Measurements from ENCODE around the gene ERFE.
"Not testable (repeated sequence)": the region's sequence is repeated elsewhere in the genome, so short reads cannot be mapped to it uniquely, and the experiment has no call there.

The ERFE gene, protein sequence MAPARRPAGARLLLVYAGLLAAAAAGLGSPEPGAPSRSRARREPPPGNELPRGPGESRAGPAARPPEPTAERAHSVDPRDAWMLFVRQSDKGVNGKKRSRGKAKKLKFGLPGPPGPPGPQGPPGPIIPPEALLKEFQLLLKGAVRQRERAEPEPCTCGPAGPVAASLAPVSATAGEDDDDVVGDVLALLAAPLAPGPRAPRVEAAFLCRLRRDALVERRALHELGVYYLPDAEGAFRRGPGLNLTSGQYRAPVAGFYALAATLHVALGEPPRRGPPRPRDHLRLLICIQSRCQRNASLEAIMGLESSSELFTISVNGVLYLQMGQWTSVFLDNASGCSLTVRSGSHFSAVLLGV

DNA sequence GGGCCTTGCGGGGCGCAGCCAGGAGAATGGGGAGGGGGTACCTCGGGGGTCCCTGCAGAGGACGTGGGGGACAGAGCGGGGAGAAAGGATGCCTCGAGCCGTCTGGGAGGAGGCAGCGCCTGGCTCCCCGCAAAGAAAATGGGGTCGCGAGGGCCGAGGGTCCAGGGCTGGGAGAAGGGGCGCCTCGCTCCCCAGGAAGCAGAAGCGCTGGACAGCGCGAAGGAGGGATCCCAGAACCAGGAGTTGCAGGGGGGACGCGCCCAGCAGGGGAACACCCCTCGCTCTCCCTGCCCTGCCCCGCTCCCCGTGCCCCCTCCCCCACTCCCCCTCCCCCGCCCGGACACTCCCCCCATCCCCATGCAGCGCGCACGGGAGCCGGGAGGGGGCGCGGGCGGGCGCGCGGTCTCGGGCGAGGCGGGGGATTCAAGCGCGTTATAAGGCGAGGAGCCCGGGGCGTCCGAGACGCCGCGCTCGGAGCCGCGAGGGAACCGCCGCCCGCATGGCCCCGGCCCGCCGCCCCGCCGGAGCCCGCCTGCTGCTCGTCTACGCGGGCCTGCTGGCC, at the start of gene ERFE:
TSS of gene ERFE (plus strand) at position 462 of the 562 bp plus-strand sequence. CDS start at position 500, 38 bp downstream.
- DNase-seq (ENCODE audit: low spot score), result peak; percentile 20

GRCh38 chr2:238113611-238114010, 45.2 kb upstream of the ERFE start:
- no peak for DNase-seq (ENCODE audit: low spot score)

DNA sequence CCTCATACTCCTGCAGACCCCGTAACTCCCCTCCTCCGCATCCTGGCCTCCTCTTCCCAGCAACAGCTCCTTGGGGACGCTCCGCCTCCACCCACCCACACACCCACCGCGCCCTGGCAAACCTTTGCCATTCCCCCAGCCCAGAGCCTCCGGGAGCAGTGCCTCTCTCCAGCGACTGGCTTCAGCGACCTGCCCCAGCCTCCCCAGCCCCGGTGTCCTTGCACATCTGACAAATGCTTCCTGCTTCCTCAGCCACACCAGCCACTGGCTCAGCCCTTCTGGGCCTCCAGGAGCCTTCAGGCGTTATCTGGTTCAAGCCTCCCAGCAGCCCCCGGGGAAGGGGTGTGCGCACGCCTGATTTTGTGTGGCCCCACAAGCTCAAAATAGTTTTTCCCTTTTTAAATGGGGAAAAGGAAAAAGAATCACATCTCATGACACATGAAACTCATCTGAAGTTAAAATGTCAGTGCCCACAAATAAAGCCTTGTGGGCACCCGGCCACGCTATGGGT, 44.4 kb upstream of the ERFE start:
- no peak for DNase-seq (ENCODE audit: low spot score)

- no peak for DNase-seq (ENCODE audit: low spot score)
These were observed 43.7 kb upstream of the ERFE start for GRCh38 chr2:238114851-238115660.

DNA sequence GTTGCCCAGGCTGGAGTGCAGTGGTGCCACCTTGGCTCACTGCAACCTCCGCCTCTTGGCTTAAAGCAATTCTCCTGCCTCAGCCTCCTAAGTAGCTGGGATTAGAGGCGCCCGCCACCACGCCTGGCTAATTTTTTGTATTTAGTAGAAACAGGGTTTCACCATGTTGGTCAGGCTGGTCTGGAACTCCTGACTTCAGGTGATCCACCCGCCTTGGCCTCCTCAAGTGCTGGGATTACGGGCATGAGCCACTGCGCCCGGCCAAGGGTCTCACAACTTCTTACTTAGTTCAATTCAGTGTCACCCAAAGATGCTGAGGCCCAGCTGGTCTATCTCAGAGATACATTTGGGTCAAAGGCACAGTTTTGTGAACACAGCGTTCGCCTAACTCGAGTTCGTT, 43.1 kb upstream of the ERFE start:
- not testable (repeated sequence) for DNase-seq (ENCODE audit: low spot score)

DNA sequence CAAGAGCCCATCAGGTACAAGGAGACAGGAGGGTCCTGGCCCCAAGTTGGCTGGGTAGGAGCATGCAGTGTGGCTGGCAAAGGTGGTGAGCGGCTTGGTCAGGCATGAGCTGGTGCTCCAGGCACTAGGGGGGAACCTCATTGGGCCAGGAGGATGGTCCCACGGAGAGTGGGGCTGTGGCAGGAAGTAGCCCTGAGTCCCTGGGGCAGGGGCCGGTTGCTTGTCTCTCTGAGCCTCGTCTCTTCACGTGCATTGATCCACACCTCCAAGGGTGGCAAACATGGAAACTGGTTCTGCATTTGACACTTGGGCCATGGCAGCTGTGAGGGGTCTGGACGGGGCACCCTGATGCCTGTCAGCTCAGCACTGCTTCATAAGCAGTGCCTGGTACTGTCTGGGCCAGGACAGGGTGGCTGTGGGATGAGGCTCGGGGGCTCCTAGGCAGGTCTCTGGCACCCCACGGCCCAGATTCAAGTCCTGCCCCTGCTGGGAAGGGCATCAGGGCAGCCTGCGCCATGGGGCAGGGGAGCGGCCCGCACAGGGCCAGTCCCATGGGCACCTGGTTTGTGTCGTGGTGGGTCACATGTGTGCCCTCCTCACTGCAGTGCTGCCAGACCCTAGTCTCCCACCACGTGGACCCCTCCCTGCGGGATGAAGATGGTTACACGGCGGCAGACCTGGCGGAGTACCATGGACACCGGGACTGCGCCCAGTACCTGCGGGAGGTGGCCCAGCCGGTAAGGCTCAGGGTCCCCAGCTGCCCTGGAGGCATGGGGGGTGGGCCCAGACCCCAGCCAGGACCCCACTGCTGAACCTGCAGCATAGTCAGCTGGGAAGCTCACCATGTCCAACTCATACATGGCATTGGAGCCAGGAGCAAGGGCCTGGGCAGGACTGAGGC, 42.2 kb upstream of the ERFE start:
- DNase-seq (ENCODE audit: low spot score), result no peak

GRCh38 chr2:238117199-238118154, 41.3 kb upstream of the ERFE start:
- DNase-seq (ENCODE audit: low spot score), result no peak

GRCh38 chr2:238119756-238120462, 38.9 kb upstream of the ERFE start:
- DNase-seq (ENCODE audit: low spot score), result no peak

DNA sequence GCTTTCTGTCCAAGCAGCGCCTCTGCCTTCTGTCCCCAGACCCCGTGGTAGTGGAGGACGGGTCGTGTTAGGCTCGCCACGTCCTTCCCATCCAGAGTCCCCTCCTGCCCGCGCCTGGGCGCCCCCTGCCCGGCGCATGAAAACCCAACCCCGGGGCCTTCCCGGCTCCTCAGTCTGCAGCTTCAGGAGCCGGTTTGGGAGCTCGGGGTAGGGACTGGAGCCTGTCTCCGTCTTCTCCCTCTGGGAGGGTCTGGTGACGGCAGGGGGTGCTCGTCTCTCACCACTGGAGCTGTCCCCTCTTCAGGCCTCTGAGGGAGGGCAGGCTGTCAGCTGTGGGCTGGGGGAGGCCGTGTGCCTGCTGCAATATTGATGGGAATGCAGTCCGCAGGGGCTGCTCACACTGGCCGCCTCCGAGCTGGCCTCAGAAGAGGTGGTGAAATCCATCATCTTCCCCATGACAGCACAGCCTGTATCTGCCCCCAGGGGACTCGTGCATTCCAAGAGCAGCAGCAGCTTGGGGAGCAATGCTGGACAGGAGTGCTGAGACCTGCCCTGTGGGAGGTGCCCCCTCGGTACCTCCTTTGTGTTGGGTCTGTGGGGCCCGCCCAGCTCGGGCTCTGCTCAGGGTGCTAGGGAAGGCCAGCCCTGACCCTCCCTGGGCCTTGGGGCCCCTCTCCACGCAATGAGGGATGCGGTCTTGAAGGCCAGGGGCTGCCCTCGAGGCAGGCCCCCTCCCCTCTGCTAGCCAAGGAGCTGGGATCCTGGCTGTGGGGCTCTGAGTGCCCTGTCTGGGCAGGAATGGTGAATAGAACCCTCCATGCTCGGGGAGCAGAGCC, 38.1 kb upstream of the ERFE start:
- DNase-seq (ENCODE audit: low spot score), result no peak

DNA sequence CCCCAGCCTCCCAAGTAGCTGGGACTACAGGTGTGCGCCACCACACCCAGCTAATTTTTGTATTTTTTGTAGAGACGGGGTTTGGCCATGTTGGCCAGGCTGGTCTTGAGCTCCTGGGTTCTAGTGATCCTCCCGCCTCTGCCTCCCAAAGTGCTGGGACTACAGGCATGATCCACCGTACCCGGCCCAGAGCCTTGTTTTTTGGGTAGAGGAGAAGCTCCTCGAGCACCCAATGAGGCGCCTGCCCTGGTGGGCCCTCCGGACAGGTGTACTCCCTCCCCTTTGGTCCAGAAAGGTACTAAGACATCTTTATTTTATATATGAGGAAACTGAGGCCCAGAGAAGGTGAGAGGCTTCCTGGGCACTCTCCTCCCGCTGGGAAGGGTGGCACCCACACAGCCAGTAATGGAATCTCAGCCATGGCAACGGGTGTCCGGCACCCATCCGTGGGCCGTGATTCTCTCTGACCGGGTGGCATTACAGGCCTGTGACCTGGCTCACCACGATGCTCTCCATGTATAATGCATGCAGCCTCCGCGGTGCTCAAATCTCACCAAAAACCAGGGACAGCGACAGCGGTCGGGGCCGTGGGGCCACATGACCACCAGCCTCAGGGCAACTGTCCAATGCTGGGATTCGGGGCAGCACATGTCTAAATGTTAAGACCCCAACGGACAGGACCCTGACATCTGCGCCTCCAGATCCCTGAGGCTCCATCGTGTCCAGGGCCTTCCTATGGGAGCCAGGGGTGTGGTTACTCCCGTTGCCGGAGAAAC, 37.1 kb upstream of the ERFE start:
- no peak for DNase-seq (ENCODE audit: low spot score)

GRCh38 chr2:238122287-238123217, 36.2 kb upstream of the ERFE start:
- DNase-seq (ENCODE audit: low spot score), result no peak

GRCh38 chr2:238123218-238123971, 35.4 kb upstream of the ERFE start:
- DNase-seq (ENCODE audit: low spot score), result no peak

DNA sequence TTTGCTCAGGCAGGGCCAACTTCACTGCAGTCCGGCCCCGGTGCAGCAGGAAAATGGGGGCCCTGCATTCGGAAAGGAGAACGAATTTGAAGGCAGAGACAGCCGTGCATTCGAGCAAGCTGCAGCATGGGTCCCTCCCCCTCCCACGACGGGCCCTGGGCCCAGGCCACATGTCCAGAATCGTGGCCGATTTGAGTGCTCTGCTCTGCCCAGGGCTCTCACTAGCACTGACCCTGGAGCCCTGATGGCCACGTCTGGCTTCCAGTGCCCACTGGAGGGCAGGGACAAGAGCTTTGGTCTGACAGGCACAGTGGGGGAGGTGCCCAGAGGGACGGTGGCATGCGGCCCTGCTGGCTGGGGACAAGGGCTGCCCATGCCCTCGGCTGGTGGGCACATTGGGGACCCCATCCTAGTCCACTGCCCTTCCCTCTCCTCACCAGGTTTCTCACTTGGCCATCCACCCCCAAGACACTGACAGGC, 34.7 kb upstream of the ERFE start:
- no peak for DNase-seq (ENCODE audit: low spot score)

DNA sequence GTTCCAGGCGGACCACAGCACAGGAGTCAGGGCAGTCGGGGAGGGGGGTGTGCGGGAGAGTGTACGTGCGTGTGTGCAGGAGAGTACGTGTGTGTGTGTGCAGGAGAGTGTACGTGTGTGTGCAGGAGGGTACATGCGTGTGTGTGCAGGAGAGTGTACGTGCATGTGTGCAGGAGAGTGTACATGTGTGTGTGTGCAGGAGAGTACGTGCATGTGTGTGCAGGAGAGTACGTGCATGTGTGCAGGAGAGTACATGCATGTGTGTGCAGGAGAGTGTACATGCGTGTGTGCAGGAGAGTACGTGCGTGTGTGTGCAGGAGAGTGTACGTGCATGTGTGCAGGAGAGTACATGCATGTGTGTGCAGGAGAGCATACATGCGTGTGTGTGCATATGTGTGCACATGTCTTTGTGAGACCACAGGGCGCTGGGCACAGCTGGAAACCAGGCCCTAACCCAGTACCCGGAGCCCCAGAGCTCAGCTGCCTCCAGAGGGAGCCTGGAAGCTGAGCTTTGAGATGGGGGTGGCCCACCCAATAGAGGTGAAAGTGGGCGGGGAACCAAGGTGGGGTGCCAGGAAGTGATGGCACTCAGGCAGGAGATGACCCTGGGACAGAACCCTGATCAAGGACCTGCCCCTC, 34.2 kb upstream of the ERFE start:
- no peak for DNase-seq (ENCODE audit: low spot score)

- DNase-seq (ENCODE audit: low spot score), result no peak
These were observed 33.5 kb upstream of the ERFE start for GRCh38 chr2:238125127-238125885.

Data from CD4-positive, alpha-beta T cell treated with Interleukin-2 at 100 ng/mL for 4 hours (primary cell).